ENCODE measurements around the gene FBXW12. TPM values are rescaled to one million over a fixed set of nuclear protein-coding genes. Genes with fewer than 3 reads are reported as not detected.

Gene FBXW12
- total RNA-seq, 1 experiment from 2014 or later, result not detected

GRCh38 chr3:48352546-48352945 lies 19.5 kb upstream of the FBXW12 start:
- H3K27me3 ChIP-seq (ENCODE audit: insufficient read depth, low read length), result no peaks in the 10 kb centered on the region
- H3K4me3 ChIP-seq (replicated peaks in 1 of 2; ENCODE audit: low read depth in 1 of 2, low read length in 2 of 2), result no peak overlapping the region
- no peaks in the 10 kb centered on the region for H3K36me3 ChIP-seq (ENCODE audit: control insufficient read depth in 1 of 2, insufficient read depth in 2 of 2, low read length in 2 of 2)
- no peaks in the 10 kb centered on the region for H4K20me1 ChIP-seq (ENCODE audit: insufficient read depth)
- H3K4me1 ChIP-seq (ENCODE audit: control insufficient read depth in 1 of 2, insufficient read depth in 2 of 2, low read length in 2 of 2), result no peaks in the 10 kb centered on the region
- H3K9me3 ChIP-seq (ENCODE audit: control insufficient read depth in 1 of 2, insufficient read depth in 1 of 2, low read depth in 1 of 2, low read length in 2 of 2), result no peaks in the 10 kb centered on the region
- no peak for TF ChIP-seq ZFX (IDR thresholded peaks at IDR 0.05)
- no peak for TF ChIP-seq JUND (IDR thresholded peaks at IDR 0.05)
- no peak for TF ChIP-seq EGR1 (IDR thresholded peaks at IDR 0.05; ENCODE audit: low read depth)
- TF ChIP-seq REST (IDR thresholded peaks at IDR 0.05; ENCODE audit: low read depth), result no peak
- TF ChIP-seq ZBTB33 (IDR thresholded peaks at IDR 0.05; ENCODE audit: extremely low read depth, insufficient replicate concordance, low read length), result no peak
- no peak for TF ChIP-seq CTCF (IDR thresholded peaks at IDR 0.05 in 2 of 3, conservative IDR thresholded peaks at IDR 0.05 in 1 of 3; ENCODE audit: borderline replicate concordance in 1 of 3, insufficient read depth in 1 of 3, low read depth in 2 of 3, low read length in 2 of 3)
- TF ChIP-seq EZH2 (IDR thresholded peaks at IDR 0.05), result no peak
- no peak for TF ChIP-seq POLR2A (IDR thresholded peaks at IDR 0.05; ENCODE audit: borderline replicate concordance, extremely low read depth, insufficient read depth, insufficient read length)
- TF ChIP-seq EZH2phosphoT487 (IDR thresholded peaks at IDR 0.05; ENCODE audit: borderline replicate concordance), result no peak
- no peak for TF ChIP-seq TCF7L2 (IDR thresholded peaks at IDR 0.05; ENCODE audit: borderline replicate concordance, extremely low read depth, insufficient read depth, insufficient read length)
- no peak for TF ChIP-seq CBX3 (IDR thresholded peaks at IDR 0.05; ENCODE audit: low read depth)
- no peak for TF ChIP-seq POLR2AphosphoS5 (IDR thresholded peaks at IDR 0.05; ENCODE audit: low read depth, low read length)
- TF ChIP-seq CEBPB (IDR thresholded peaks at IDR 0.05; ENCODE audit: low read depth), result no peak
- no peak for TF ChIP-seq YY1 (IDR thresholded peaks at IDR 0.05; ENCODE audit: extremely low read depth, insufficient replicate concordance, low read depth, low read length)
- no peak for TF ChIP-seq FOSL1 (IDR thresholded peaks at IDR 0.05; ENCODE audit: low read depth)
- TF ChIP-seq RAD21 (IDR thresholded peaks at IDR 0.05; ENCODE audit: low read depth), result no peak
- no peak for TF ChIP-seq SP1 (IDR thresholded peaks at IDR 0.05; ENCODE audit: low read depth)
- TF ChIP-seq MAX (IDR thresholded peaks at IDR 0.05), result no peak
- no peak for TF ChIP-seq SIN3A (IDR thresholded peaks at IDR 0.05; ENCODE audit: low read depth)
- CTCF ChIA-PET, result no interaction called here
- H3K4me2 ChIP-seq (ENCODE audit: low read length), result no peak overlapping the region
- POLR2A ChIA-PET, result no interaction called here
- H3K79me2 ChIP-seq (ENCODE audit: insufficient read depth, low read length), result no peaks in the 10 kb centered on the region
- no TSS peak for BruUV-seq (replicated peaks)
- no peak overlapping the region for H3K27ac ChIP-seq (ENCODE audit: low read depth, low read length)
- no peaks in the 10 kb centered on the region for H3K9me2 ChIP-seq (ENCODE audit: insufficient read depth)
- H2AFZ ChIP-seq (ENCODE audit: low read depth, low read length, poor library complexity, severe bottlenecking), result no peak overlapping the region
- ATAC-seq (no peak), DNase-seq (ENCODE audit: low read depth, low spot score) (no peak)
- intact Hi-C loops (cut with micrococcal nuclease), result no loop called here
- H3K9ac ChIP-seq (ENCODE audit: low read length), result no peak overlapping the region
- RAD21 ChIA-PET (ENCODE audit: low non-redundant PET in 1 of 2, low total read pairs in 2 of 2, uncharacterized antibody in 2 of 2, unreplicated experiment in 2 of 2), result no interaction called here

All from HCT116 (cell line).